NB4 (cell line): ENCODE data around the gene FAM193B.

ENCODE experiments used
- MYC ChIP-seq: IDR thresholded peaks from 2 replicates; pipeline ENCODE4 v1.6.1; 2011; ENCODE audit warnings: low read depth, low read length
- POLR2A ChIP-seq: IDR thresholded peaks from 2 replicates; pipeline ENCODE4 v1.6.1; 2011; ENCODE audit warnings: mild to moderate bottlenecking; ENCODE audit not compliant: insufficient read length; ENCODE audit errors: extremely low read depth
- TF ChIP-seq, protein P1 (sequence below): IDR thresholded peaks from one replicate; pipeline ENCODE4 v1.5.1; 2012; ENCODE audit warnings: low read depth, low read length

GRCh38 chr5:177542816-177543465, 11.4 kb downstream of the FAM193B start:
- TF ChIP-seq MYC (no peak), POLR2A (no peak)
- TF ChIP-seq, protein P1, sequence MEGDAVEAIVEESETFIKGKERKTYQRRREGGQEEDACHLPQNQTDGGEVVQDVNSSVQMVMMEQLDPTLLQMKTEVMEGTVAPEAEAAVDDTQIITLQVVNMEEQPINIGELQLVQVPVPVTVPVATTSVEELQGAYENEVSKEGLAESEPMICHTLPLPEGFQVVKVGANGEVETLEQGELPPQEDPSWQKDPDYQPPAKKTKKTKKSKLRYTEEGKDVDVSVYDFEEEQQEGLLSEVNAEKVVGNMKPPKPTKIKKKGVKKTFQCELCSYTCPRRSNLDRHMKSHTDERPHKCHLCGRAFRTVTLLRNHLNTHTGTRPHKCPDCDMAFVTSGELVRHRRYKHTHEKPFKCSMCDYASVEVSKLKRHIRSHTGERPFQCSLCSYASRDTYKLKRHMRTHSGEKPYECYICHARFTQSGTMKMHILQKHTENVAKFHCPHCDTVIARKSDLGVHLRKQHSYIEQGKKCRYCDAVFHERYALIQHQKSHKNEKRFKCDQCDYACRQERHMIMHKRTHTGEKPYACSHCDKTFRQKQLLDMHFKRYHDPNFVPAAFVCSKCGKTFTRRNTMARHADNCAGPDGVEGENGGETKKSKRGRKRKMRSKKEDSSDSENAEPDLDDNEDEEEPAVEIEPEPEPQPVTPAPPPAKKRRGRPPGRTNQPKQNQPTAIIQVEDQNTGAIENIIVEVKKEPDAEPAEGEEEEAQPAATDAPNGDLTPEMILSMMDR: no peak
